Hepatocyte (in vitro differentiated cells): ENCODE measurements around the gene KRT35.

Experiments used
- EZH2 ChIP-seq: fragments of 200-600 bp; sonication (generic); IDR thresholded peaks from 2 replicates; pipeline ENCODE4 v1.6.1; 2016; ENCODE audit warnings: antibody characterized with exemption, mild to moderate bottlenecking, borderline replicate concordance
- EZH2phosphoT487 ChIP-seq: fragments of 200-600 bp; sonication (generic); IDR thresholded peaks from one replicate; pipeline ENCODE4 v1.6.1; 2018; ENCODE audit warnings: antibody characterized with exemption, mild to moderate bottlenecking, low read depth, moderate library complexity; ENCODE audit not compliant: unreplicated experiment, severe bottlenecking
- TF ChIP-seq, protein P1 (sequence below): fragments of 200-600 bp; sonication (generic); IDR thresholded peaks from 2 replicates; pipeline ENCODE4 v1.5.1; 2016; ENCODE audit warnings: antibody characterized with exemption, mild to moderate bottlenecking; ENCODE audit not compliant: poor library complexity

DNA sequence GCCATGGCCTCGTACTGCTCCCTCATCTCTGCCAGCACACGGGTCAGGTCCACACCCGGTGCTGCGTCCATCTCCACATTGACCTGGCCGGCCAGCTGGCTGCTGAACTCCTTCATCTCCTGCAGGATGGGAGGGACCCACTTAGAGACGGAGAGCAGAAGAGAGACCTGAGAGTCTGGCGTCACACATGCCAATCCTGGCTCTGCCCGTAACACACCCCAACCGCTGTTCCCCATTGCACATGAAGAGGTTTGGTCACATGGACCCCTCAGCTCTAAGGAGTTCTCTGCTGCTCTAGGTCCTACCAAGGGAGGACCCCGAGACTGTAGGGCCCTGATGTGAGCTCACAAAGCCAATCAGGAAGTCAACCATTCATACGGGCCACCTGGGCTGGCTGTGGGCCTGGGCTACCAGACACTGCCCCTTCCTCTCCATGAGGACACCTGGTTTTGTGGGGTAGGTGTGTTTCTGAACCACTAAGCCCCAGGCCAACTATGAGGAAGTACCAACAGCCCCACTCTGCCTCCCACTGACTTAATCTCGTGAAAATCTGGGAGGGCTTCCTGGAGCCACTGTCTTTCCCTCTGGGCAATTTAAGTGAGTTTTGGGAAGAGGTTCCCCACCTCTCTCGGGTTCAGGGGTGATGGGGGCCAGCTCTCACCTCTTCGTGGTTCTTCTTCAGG, 35.3 kb upstream of the KRT35 start:
- no peak for TF ChIP-seq EZH2
- TF ChIP-seq, protein P1, sequence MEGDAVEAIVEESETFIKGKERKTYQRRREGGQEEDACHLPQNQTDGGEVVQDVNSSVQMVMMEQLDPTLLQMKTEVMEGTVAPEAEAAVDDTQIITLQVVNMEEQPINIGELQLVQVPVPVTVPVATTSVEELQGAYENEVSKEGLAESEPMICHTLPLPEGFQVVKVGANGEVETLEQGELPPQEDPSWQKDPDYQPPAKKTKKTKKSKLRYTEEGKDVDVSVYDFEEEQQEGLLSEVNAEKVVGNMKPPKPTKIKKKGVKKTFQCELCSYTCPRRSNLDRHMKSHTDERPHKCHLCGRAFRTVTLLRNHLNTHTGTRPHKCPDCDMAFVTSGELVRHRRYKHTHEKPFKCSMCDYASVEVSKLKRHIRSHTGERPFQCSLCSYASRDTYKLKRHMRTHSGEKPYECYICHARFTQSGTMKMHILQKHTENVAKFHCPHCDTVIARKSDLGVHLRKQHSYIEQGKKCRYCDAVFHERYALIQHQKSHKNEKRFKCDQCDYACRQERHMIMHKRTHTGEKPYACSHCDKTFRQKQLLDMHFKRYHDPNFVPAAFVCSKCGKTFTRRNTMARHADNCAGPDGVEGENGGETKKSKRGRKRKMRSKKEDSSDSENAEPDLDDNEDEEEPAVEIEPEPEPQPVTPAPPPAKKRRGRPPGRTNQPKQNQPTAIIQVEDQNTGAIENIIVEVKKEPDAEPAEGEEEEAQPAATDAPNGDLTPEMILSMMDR = no peak
- no peak for TF ChIP-seq EZH2phosphoT487
